ENCODE measurements around the gene KIZ. TPM values are rescaled to one million over a fixed set of nuclear protein-coding genes. Genes with fewer than 3 reads are reported as not detected.

The KIZ gene
- total RNA-seq, 1 donor, result 19.4 TPM

GRCh38 chr20:21147593-21147992 lies 21.7 kb downstream of the KIZ start:
- TF ChIP-seq CTCF (IDR thresholded peaks at IDR 0.05; ENCODE audit: insufficient read depth, low read length), result no peak
- no peak overlapping the region for H3K4me3 ChIP-seq (ENCODE audit: low read depth, low read length)
- DNase-seq (ENCODE audit: low read depth), result no peak

DNA sequence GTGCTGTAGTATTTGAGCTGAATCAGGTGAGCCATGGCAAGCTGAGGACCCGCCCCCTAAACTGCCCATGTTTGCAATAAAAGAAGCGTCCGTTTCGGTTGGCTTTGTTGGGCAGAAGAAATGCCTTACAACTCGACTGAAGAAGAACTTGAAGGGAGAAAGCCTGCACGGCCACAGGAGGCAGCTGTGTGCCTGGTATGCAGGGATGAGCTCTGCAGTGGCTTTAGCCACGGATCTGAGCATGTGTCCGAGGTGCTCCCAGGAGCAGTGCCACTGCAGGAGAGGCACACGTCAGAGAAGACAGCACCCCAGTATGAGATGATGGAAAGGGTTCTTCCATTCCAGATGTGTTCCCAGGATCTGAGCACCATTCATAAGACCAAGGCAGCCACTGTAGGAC lies 23.5 kb downstream of the KIZ start:
- no peak overlapping the region for H3K4me3 ChIP-seq (ENCODE audit: low read depth, low read length)
- DNase-seq (ENCODE audit: low read depth), result no peak
- no peak for TF ChIP-seq CTCF (IDR thresholded peaks at IDR 0.05; ENCODE audit: insufficient read depth, low read length)

GRCh38 chr20:21151791-21152190 lies 25.9 kb downstream of the KIZ start:
- no peak for DNase-seq (ENCODE audit: low read depth)
- H3K4me3 ChIP-seq (ENCODE audit: low read depth, low read length), result no peak overlapping the region
- TF ChIP-seq CTCF (IDR thresholded peaks at IDR 0.05; ENCODE audit: insufficient read depth, low read length), result no peak

DNA sequence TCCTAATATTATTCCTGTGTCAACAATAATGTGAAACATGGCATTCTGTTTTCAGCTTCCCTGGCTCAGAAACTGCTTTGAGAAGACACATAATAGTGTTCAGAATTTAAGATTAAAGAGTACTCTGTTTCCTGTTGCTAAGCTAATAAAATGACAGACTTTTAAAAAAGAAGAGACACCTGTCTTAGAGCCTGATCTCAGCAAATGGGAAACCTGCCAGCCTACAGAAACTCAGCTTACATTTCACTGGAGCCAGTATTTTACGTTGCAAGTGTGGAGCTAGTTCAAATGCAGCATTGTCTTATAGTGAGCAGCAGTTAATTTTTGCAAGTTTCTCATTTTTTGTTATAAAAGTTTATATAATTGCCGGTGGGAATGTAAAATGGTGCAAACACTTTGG lies 28.8 kb downstream of the KIZ start:
- TF ChIP-seq CTCF (IDR thresholded peaks at IDR 0.05; ENCODE audit: insufficient read depth, low read length), result no peak
- DNase-seq (ENCODE audit: low read depth), result no peak
- no peak overlapping the region for H3K4me3 ChIP-seq (ENCODE audit: low read depth, low read length)

DNA sequence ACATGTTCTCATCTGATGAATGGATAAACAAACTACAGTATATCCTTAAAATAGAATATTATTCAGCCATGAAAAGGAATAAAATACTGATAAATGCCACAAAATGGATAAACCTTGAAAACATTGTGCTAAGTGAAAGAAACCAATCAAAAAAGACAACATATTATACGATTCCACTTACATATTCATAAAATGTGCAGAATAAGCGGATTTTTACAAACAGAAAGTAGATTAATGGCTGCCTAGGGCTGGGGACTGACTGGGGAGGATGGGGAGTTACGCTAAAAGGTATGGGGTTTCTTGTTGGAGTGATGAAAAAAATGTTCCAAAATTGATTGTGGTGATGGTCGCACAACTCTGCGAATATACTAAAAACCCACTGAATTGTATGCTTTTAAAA lies 29.4 kb downstream of the KIZ start:
- TF ChIP-seq CTCF (IDR thresholded peaks at IDR 0.05; ENCODE audit: insufficient read depth, low read length), result no peak
- no peak for DNase-seq (ENCODE audit: low read depth)

GRCh38 chr20:21156266-21156665 lies 30.4 kb downstream of the KIZ start:
- peak; percentile 44 for DNase-seq (ENCODE audit: low read depth)
- H3K4me3 ChIP-seq (ENCODE audit: low read depth, low read length), result no peak overlapping the region
- no peak for TF ChIP-seq CTCF (IDR thresholded peaks at IDR 0.05; ENCODE audit: insufficient read depth, low read length)

More for the DNA sequence above, 29.4 kb downstream of the KIZ start:
- no peak overlapping the region for H3K4me3 ChIP-seq (ENCODE audit: low read depth, low read length)

- no peak for TF ChIP-seq CTCF (IDR thresholded peaks at IDR 0.05; ENCODE audit: insufficient read depth, low read length)
- no peak overlapping the region for H3K4me3 ChIP-seq (ENCODE audit: low read depth, low read length)
- DNase-seq (ENCODE audit: low read depth), result no peak
These were observed 31.1 kb downstream of the KIZ start for GRCh38 chr20:21157006-21157405.
